SH-SY5Y (cell line): ENCODE results near the gene PHLPP1.

ENCODE experiments used
- GATA2 ChIP-seq: IDR thresholded peaks from 2 replicates; pipeline ENCODE4 v1.6.1; 2011; ENCODE audit warnings: mild to moderate bottlenecking, low read depth, low read length
- GATA3 ChIP-seq: IDR thresholded peaks from 2 replicates; pipeline ENCODE4 v1.6.1; 2011; ENCODE audit warnings: low read depth, mild to moderate bottlenecking, low read length, moderate library complexity

DNA sequence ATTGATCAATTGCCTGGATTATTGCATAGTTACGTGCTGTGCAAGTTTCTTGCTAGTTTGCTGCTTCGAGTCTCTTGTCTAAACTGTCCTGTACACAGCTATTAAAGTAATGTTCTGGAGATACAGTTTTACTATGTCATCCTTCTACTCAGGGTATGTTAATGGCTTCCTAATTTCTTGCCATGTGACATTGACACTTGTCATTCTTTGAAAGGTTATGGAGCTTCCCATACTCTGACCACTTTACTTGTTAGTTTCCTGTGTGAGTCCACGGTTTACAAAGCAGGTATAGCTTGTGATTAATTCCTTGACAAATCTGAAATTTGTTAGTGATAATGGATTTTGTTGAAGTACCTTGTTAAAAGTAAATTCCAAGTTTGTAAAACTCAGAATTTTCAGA is 80.5 kb downstream of the PHLPP1 start:
- TF ChIP-seq GATA3 (no peak), GATA2 (no peak)
